Stomach (tissue), 9 donors: ENCODE data around the gene ARSA. TPM values are rescaled to one million over a fixed set of nuclear protein-coding genes. Genes with fewer than 3 reads are reported as not detected.

Source experiments
- DNase-seq, 2 donors: peaks; one replicate each; pipeline versions ENCODE4 v3.0.0 to v3.0.0-alpha.2; 2013 to 2019
- H3K27ac ChIP-seq, 5 donors: fragments of 200-600 bp in 4 of 5; sonication (generic) in 4 of 5; one replicate each; pipeline ENCODE4 v1.5.1; 2013 to 2019; ENCODE audit warnings: mild to moderate bottlenecking in 1 of 5, moderate library complexity in 1 of 5
- H3K27me3 ChIP-seq, 3 donors: fragments of 200-600 bp; sonication (generic); one replicate each; pipeline ENCODE4 v1.5.1; 2017 to 2019; ENCODE audit warnings: mixed run types in 1 of 3
- H3K36me3 ChIP-seq, 4 donors: fragments of 200-600 bp; sonication (generic); 1 replicate in 3 of 4; 2 replicates in 1 of 4; pipeline ENCODE4 v1.5.1; 2016 to 2019
- H3K4me1 ChIP-seq, 4 donors: fragments of 200-600 bp; sonication (generic); one replicate each; pipeline ENCODE4 v1.5.1; 2016 to 2019
- H3K4me3 ChIP-seq, 4 donors: fragments of 200-600 bp; sonication (generic) in 3 of 4; one replicate each; pipeline ENCODE4 v1.5.1; 2016 to 2019; ENCODE audit warnings: mild to moderate bottlenecking in 1 of 4
- H3K9me3 ChIP-seq, 4 donors: fragments of 200-600 bp; sonication (generic); one replicate each; pipeline ENCODE4 v1.5.1; 2016 to 2019
- CTCF ChIP-seq, 7 experiments: fragments of 450-650 bp in 4 of 7; fragments of 200-600 bp in 3 of 7; sonication (generic) in 3 of 7; IDR thresholded peaks; one replicate each; pipeline ENCODE4 v1.5.1; 2016 to 2019; ENCODE audit warnings: antibody characterized with exemption in 7 of 7, control low read depth in 2 of 7, mild to moderate bottlenecking in 1 of 7
- EP300 ChIP-seq: sonication (generic); formaldehyde crosslinking; IDR thresholded peaks from one replicate; pipeline ENCODE4 v1.6.1; 2017; ENCODE audit warnings: antibody characterized with exemption
- POLR2A ChIP-seq, 4 donors: fragments of 450-650 bp; IDR thresholded peaks; one replicate each; pipeline ENCODE4 v1.6.1; 2016; ENCODE audit warnings: antibody characterized with exemption in 4 of 4, control low read depth in 2 of 4, mild to moderate bottlenecking in 1 of 4, moderate library complexity in 1 of 4
- POLR2AphosphoS5 ChIP-seq, 3 donors: sonication (generic); formaldehyde crosslinking; IDR thresholded peaks; one replicate each; pipeline ENCODE4 v1.6.1; 2016; ENCODE audit warnings: antibody characterized with exemption in 3 of 3
- WGBS, 5 donors: extraction: QIAGEN DNeasy Blood & Tissue Kit in 3 of 5; methylation state at CpG; one replicate each; pipeline versions ENCODE4 v1.1.5 to v1.1.7; 2013 to 2018; 5-methylcytosine and 5-hydroxymethylcytosine counted together
- intact Hi-C: fragments of 100-400 bp; cut with DNase I; formaldehyde crosslinking; loops from one replicate; pipeline ENCODE4 v1.15.1; 2023; ENCODE audit warnings: low total_unique reads
- polyA plus RNA-seq, 3 donors: library from polyadenylated mRNA; stranded (reverse); fragments of 200-250 nt; gene quantifications; one replicate each; pipeline ENCODE4 v1.2.3, GENCODE V29; 2013
- total RNA-seq, 5 donors: library from RNA; depleted of rRNA; stranded (reverse); fragments of >200 nt; gene quantifications; one replicate each; pipeline versions ENCODE4 v1.1.0 to v1.2.3, GENCODE V29; 2014 to 2016
- donor health status: healthy with polysubstance abuse.
- donor health status: Bipolar disorder and iron deficiency.
- donor health status: healthy.

Gene ARSA
- total and polyA plus RNA-seq, 8 donors = 7.7 to 88.1 (median 43.4) TPM

DNA sequence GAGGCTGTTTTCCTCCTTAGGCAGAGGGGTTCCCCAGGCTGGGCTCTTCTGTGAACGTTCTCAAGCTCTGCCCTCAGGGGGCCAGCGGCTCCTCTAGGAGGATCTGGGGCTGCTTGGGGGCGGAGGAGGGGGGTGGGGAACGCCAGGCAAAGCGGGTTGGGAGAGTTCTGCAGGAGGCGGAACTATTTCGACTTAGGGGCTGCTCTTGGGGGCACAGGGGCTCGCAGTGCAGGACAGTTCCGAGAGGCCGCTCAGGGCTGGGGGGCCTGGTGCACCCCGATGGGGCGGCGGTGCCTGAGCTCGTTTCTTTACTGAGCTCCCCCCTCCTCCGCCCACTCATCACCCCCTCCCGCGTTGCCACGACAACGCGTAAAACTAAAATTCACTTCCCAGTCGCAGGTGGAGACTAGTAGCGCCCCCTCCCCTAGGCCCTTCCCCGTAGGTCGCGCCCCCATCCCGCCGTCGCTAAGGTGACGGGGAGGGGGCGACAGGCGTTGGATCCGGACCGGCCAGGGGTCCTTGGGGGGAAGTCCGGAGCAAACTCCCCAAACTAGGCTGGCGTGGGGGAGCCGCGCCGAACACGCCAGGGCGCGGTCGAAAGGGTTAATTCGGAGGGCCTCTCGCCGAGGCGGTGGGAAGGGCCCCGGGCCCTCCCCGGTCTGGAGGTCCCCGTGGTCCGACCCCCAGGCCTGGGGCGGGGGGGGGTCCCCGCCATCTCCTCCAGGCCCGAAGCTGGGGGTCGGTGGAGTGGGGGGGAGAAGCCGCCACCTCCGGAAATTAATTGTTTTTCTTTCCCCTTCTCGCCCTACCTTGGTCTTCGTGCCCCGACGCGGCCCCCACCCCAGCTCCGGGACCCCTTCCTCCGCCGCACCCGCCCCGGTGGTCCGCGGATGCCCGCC lies 45.5 kb upstream of the ARSA start:
- no peaks in the 10 kb centered on the region for H3K9me3 ChIP-seq
- peak overlapping the region; percentile 30 to 72 (median 51) for H3K27ac ChIP-seq
- WGBS, 5 donors = 2 to 8% (median 5%) methylated on average over 33 to 69 of the region's 69 CpGs
- no peaks in the 10 kb centered on the region for H3K36me3 ChIP-seq
- peak in 1 of 2 donors; percentile 48 for DNase-seq
- peaks cover 8 to 73% (median 48%) of the 10 kb centered on the region in 3 donors for H3K27me3 ChIP-seq
- intact Hi-C loops = no loop called here
- H3K4me3 ChIP-seq = peak overlapping the region; percentile 33 to 52 (median 43)
- no peak for TF ChIP-seq POLR2AphosphoS5 (IDR thresholded peaks at IDR 0.05)
- TF ChIP-seq EP300 = no peak
- TF ChIP-seq POLR2A (IDR thresholded peaks at IDR 0.05) = no peak
- TF ChIP-seq CTCF (IDR thresholded peaks at IDR 0.05) = no peak
- peaks cover 9 to 19% (median 14%) of the 10 kb centered on the region in 4 donors for H3K4me1 ChIP-seq

- peak in 1 of 2 donors; percentile 71 for DNase-seq
- intact Hi-C loops = no loop called here
- whole genome bisulfite sequencing, 5 donors = 41 to 54% (median 43%) methylated on average over 13 to 23 of the region's 23 CpGs
- TF ChIP-seq POLR2A (IDR thresholded peaks at IDR 0.05) (no peak), EP300 (no peak), CTCF (IDR thresholded peaks at IDR 0.05) (no peak), POLR2AphosphoS5 (IDR thresholded peaks at IDR 0.05) (peak in 2 of 3 donors; percentile 76 to 78)
- Histone ChIP-seq H3K4me1 (peaks cover 9 to 19% (median 14%) of the 10 kb centered on the region in 4 donors), H3K27me3 (peaks cover 8 to 76% (median 48%) of the 10 kb centered on the region in 3 donors), H3K27ac (peak within 1 kb of the TSS; percentile 30 to 76 (median 66)), H3K4me3 (peak within 1 kb of the TSS; percentile 33 to 52 (median 43)), H3K36me3 (no peaks in the 10 kb centered on the region), H3K9me3 (no peaks in the 10 kb centered on the region)
These were observed 44.7 kb upstream of the ARSA start, which contains the start of gene SHANK3 for GRCh38 chr22:50672471-50673230. TSS of gene SHANK3 (plus strand) at chr22:50672823.

- 71 to 80% (median 75%) methylated on average over 8 of the region's 8 CpGs for WGBS, 5 donors
- peak overlapping the region in 4 of 5 donors; percentile 26 to 76 (median 62) for H3K27ac ChIP-seq
- TF ChIP-seq EP300 (no peak), POLR2AphosphoS5 (IDR thresholded peaks at IDR 0.05) (no peak), CTCF (IDR thresholded peaks at IDR 0.05) (no peak), POLR2A (IDR thresholded peaks at IDR 0.05) (no peak)
- H3K36me3 ChIP-seq = no peaks in the 10 kb centered on the region
- H3K4me3 ChIP-seq = no peak overlapping the region
- H3K9me3 ChIP-seq = no peaks in the 10 kb centered on the region
- peaks cover 8 to 76% (median 48%) of the 10 kb centered on the region in 3 donors for H3K27me3 ChIP-seq
- intact Hi-C loops = no loop called here
- H3K4me1 ChIP-seq = peaks cover 9 to 19% (median 14%) of the 10 kb centered on the region in 4 donors
- DNase-seq = no peak
These were observed 44.1 kb upstream of the ARSA start for GRCh38 chr22:50672041-50672440.

DNA sequence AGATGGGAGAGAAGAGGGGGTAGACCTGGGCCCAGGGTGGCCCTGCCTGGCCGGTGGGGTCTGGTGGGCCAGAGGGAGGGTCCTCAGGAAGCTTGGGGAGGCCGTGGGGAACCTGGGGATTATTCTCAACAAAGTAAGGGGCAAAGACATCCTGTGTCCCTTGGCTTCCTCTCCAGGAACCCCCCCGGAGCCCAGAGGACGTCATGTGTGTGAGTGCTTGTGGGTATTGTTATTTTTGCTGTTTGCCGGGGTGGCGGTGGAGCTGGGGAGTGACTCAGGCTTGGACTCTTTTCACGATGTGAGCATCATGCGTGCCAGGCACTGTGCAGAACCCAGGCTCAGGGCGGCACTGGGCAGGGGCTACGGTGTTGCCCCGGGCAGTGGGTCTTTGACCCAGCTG lies 43.7 kb upstream of the ARSA start:
- Histone ChIP-seq H3K4me3 (no peak overlapping the region), H3K36me3 (no peaks in the 10 kb centered on the region), H3K27me3 (peaks cover 8 to 72% (median 48%) of the 10 kb centered on the region in 3 donors), H3K27ac (peak overlapping the region; percentile 26 to 76 (median 58)), H3K9me3 (no peaks in the 10 kb centered on the region), H3K4me1 (peaks cover 9 to 19% (median 14%) of the 10 kb centered on the region in 4 donors)
- no peak for TF ChIP-seq EP300
- WGBS, 5 donors = 45 to 62% (median 56%) methylated on average over 11 of the region's 11 CpGs
- DNase-seq = no peak
- intact Hi-C loops = no loop called here
